K562 (cell line): ENCODE data around the gene PTPRO. TPM values are rescaled to one million over a fixed set of nuclear protein-coding genes. Genes with fewer than 3 reads are reported as not detected.

Experiments
- ATAC-seq: fragments of 200-7000 bp; cut with Tn5 transposase; 3 replicates; pipeline ENCODE4 v1.9.1; 2020; ENCODE audit warnings: moderate library complexity
- BruUV-seq: library from RNA; stranded (reverse); fragments of 400-500 nt; replicated peaks from 2 replicates; lab custom pipeline; 2021; lab: Mats Ljungman, UMichigan
- CTCF ChIA-PET: fragments of 300-600 bp; formaldehyde crosslinking; extraction: SDS; loops from one replicate; lab custom pipeline; 2021; ENCODE audit warnings: low intra/inter-chr PET ratio; lab: Yijun Ruan, JAX
- POLR2A ChIA-PET: fragments of 300-600, 350-650 bp; sonication (Branson Sonifier 250); formaldehyde crosslinking; extraction: SDS; loops from one replicate; lab custom pipeline; 2021; ENCODE audit warnings: antibody characterized with exemption, inconsistent platforms; lab: Yijun Ruan, JAX
- DNase-seq, 4 experiments: peaks; one replicate each; pipeline versions ENCODE4 v3.0.0 to v3.0.0-alpha.2; 2011 to 2018; ENCODE audit warnings: low spot score in 3 of 4, mixed read lengths in 3 of 4; ENCODE audit errors: extremely low read depth in 1 of 4
- FAIRE-seq: peaks from 2 replicates; lab custom pipeline; 2011; peaks lifted over from hg19 to GRCh38; lab: Jason Lieb, UNC
- H2AFZ ChIP-seq: 2 replicates; pipeline ENCODE4 v1.6.0; 2011; ENCODE audit warnings: low read depth, low read length, control low read depth, inconsistent platforms
- H3K27ac ChIP-seq: fragments of 200-600 bp; 3 replicates; pipeline ENCODE4 v1.8.0; 2011; ENCODE audit warnings: low read depth, mild to moderate bottlenecking, control low read depth, inconsistent platforms, low read length, moderate library complexity, mixed read lengths; ENCODE audit errors: extremely low read depth
- H3K27me3 ChIP-seq, 2 experiments: fragments of 300-600 bp in 1 of 2; 2 replicates in 1 of 2; 3 replicates in 1 of 2; pipeline versions ENCODE4 v1.6.0 to v1.8.0; 2011; ENCODE audit warnings: inconsistent platforms in 2 of 2, low read length in 2 of 2, mild to moderate bottlenecking in 1 of 2, mixed read lengths in 1 of 2, moderate library complexity in 1 of 2; ENCODE audit not compliant: control insufficient read depth in 2 of 2, insufficient read depth in 2 of 2
- H3K36me3 ChIP-seq: fragments of 300-600 bp; 3 replicates; pipeline ENCODE4 v1.8.0; 2011; ENCODE audit warnings: mild to moderate bottlenecking, low read length, inconsistent platforms; ENCODE audit not compliant: control insufficient read depth, insufficient read depth
- H3K4me1 ChIP-seq, 2 experiments: fragments of 200-600 bp in 1 of 2; replicated peaks in 1 of 2; 2 replicates in 1 of 2; 3 replicates in 1 of 2; pipeline versions ENCODE4 v1.5.1 to v1.8.0; 2011; ENCODE audit warnings: inconsistent platforms in 2 of 2, low read length in 2 of 2, mild to moderate bottlenecking in 1 of 2, mixed read lengths in 1 of 2, moderate library complexity in 1 of 2; ENCODE audit not compliant: control insufficient read depth in 2 of 2, insufficient read depth in 2 of 2
- H3K4me2 ChIP-seq: 2 replicates; pipeline ENCODE4 v1.6.1; 2011; ENCODE audit warnings: low read length, control low read depth, inconsistent platforms, mixed read lengths; ENCODE audit not compliant: insufficient read depth
- H3K4me3 ChIP-seq: fragments of 200-600 bp; sonication (generic), shearing (Covaris generic); 2 replicates; pipeline ENCODE4 v1.5.1; 2016; ENCODE audit warnings: control low read depth, inconsistent platforms
- H3K79me2 ChIP-seq: fragments of 200-600 bp; 3 replicates; pipeline ENCODE4 v1.8.0; 2011; ENCODE audit warnings: low read length, inconsistent platforms; ENCODE audit not compliant: control insufficient read depth, insufficient read depth
- H3K9ac ChIP-seq, 2 experiments: 2 replicates each; pipeline versions ENCODE4 v1.6.0 to v1.6.1; 2011; ENCODE audit warnings: low read depth in 2 of 2, low read length in 2 of 2, control low read depth in 1 of 2, inconsistent platforms in 1 of 2, mild to moderate bottlenecking in 1 of 2, mixed read lengths in 1 of 2; ENCODE audit not compliant: insufficient read depth in 1 of 2
- H3K9me1 ChIP-seq: one replicate; pipeline ENCODE4 v1.6.0; 2011; ENCODE audit warnings: inconsistent platforms, mild to moderate bottlenecking, low read length, moderate library complexity; ENCODE audit not compliant: control insufficient read depth, insufficient read depth
- H3K9me3 ChIP-seq: replicated peaks from 2 replicates; pipeline ENCODE4 v1.5.1; 2011; ENCODE audit warnings: low read depth, low read length, inconsistent platforms; ENCODE audit not compliant: control insufficient read depth, insufficient read depth
- H4K20me1 ChIP-seq: replicated peaks from 2 replicates; pipeline ENCODE4 v1.6.1; 2011; ENCODE audit warnings: low read length, inconsistent platforms, mixed read lengths; ENCODE audit not compliant: control insufficient read depth, insufficient read depth
- BRD4 ChIP-seq: fragments of 200-600 bp; sonication (generic); IDR thresholded peaks from 2 replicates; pipeline ENCODE4 v1.6.1; 2017; ENCODE audit warnings: inconsistent platforms
- COPS2 ChIP-seq: fragments of 450-650 bp; conservative IDR thresholded peaks from 2 replicates; pipeline ENCODE4 v1.6.1; 2016; ENCODE audit warnings: mild to moderate bottlenecking, moderate library complexity
- CREBBP ChIP-seq: IDR thresholded peaks from one replicate; pipeline ENCODE4 v1.6.1; 2012; ENCODE audit warnings: low read depth, mild to moderate bottlenecking, control low read depth, inconsistent platforms, low read length
- DNMT1 ChIP-seq: fragments of 450-650 bp; IDR thresholded peaks from 2 replicates; pipeline ENCODE4 v1.6.1; 2016; ENCODE audit warnings: antibody characterized with exemption, mild to moderate bottlenecking
- HIVEP1 ChIP-seq: fragments of 250-450 bp; sonication (Bioruptor Pico); IDR thresholded peaks from 2 replicates; pipeline ENCODE4 v1.4.0; 2020; ENCODE audit warnings: mild to moderate bottlenecking
- HMG20B ChIP-seq: fragments of 250-450 bp; sonication (Bioruptor Pico); IDR thresholded peaks from 2 replicates; pipeline ENCODE4 v1.5.0; 2021; ENCODE audit warnings: mild to moderate bottlenecking
- KLF16 ChIP-seq: IDR thresholded peaks from 2 replicates; pipeline ENCODE4 v1.6.1; 2016; ENCODE audit warnings: antibody characterized with exemption
- NFE2L1 ChIP-seq: fragments of 450-650 bp; IDR thresholded peaks from 2 replicates; pipeline ENCODE4 v1.6.1; 2016; ENCODE audit warnings: missing genetic modification characterization, low read depth, mild to moderate bottlenecking, missing compliant biosample characterization, moderate library complexity, borderline replicate concordance
- SIRT6 ChIP-seq: IDR thresholded peaks from one replicate; pipeline ENCODE4 v1.6.1; 2012; ENCODE audit warnings: low read depth, mild to moderate bottlenecking, control low read depth, inconsistent platforms, low read length, moderate library complexity
- SRSF1 ChIP-seq: fragments of 200-400 bp; formaldehyde crosslinking; IDR thresholded peaks from 2 replicates; pipeline ENCODE4 v1.6.1; 2017; ENCODE audit warnings: mild to moderate bottlenecking, low read depth, low read length, moderate library complexity
- STAT5B ChIP-seq: fragments of 250-450 bp; sonication (Bioruptor Pico); IDR thresholded peaks from 2 replicates; pipeline ENCODE4 v1.8.0; 2021; ENCODE audit warnings: mild to moderate bottlenecking, inconsistent platforms
- ZNF124 ChIP-seq: sonication (generic); formaldehyde crosslinking; IDR thresholded peaks from 2 replicates; pipeline ENCODE4 v1.8.1; 2022; ENCODE audit warnings: missing genetic modification reagents
- WGBS: fragments of 100-300 bp; shearing (Covaris generic); methylation state at CpG from one replicate; pipeline ENCODE4 v1.1.6; 2016; ENCODE audit warnings: low coverage, mixed read lengths; ENCODE audit not compliant: insufficient coverage; ENCODE audit errors: missing lambda C conversion rate; 5-methylcytosine and 5-hydroxymethylcytosine counted together
- in situ Hi-C: fragments of 300-500 bp; cut with MboI; formaldehyde crosslinking; loops from 4 replicates; pipeline ENCODE4 v1.15.0; 2018; ENCODE audit warnings: inconsistent platforms, mixed read lengths
- intact Hi-C: fragments of 100-400 bp; cut with micrococcal nuclease; formaldehyde crosslinking; loops from 2 replicates; pipeline ENCODE4 v1.14.2; 2022
- polyA plus RNA-seq, 8 experiments: library from polyadenylated mRNA; depleted of rRNA in 4 of 8; stranded (reverse) in 5 of 8; unstranded in 3 of 8; fragments of >200 nt; fragmentation: Nextera tagmentation in 2 of 8; fragmentation: Illumina TruSeq in 1 of 8; extraction: Ambion mirVana in 2 of 8; extraction: Trizol in 1 of 8; gene quantifications; 2 replicates each; pipeline versions ENCODE4 v1.2.1 to v1.2.3, GENCODE V29; 2011 to 2014; ENCODE audit warnings: inconsistent platforms in 1 of 8, missing spikeins in 1 of 8
- total RNA-seq, 7 experiments: library from RNA; depleted of rRNA in 6 of 7; stranded (reverse); fragments of >200 nt in 6 of 7; fragmentation: Illumina TruSeq in 2 of 7; extraction: Trizol in 2 of 7; gene quantifications; 2 replicates each; pipeline versions ENCODE4 v1.2.1 to v1.2.3, GENCODE V29; 2011 to 2021; ENCODE audit warnings: low replicate concordance in 1 of 7
- TF ChIP-seq, protein P1 (sequence below): fragments of 200-400 bp; formaldehyde crosslinking; IDR thresholded peaks from 2 replicates; pipeline ENCODE4 v1.6.1; 2017; ENCODE audit warnings: mild to moderate bottlenecking, low read depth, low read length, moderate library complexity
- TF ChIP-seq, protein P2 (sequence below): fragments of 450-650 bp; IDR thresholded peaks from 2 replicates; pipeline ENCODE4 v1.7.0; 2016; ENCODE audit warnings: borderline replicate concordance
- TF ChIP-seq, protein P3 (sequence below): sonication (generic); formaldehyde crosslinking; IDR thresholded peaks from 2 replicates; pipeline ENCODE4 v1.8.1; 2023; ENCODE audit warnings: mild to moderate bottlenecking, missing genetic modification reagents
- TF ChIP-seq, protein P4 (sequence below): fragments of 450-650 bp; formaldehyde crosslinking; IDR thresholded peaks from 2 replicates; pipeline ENCODE4 v1.4.0; 2020; ENCODE audit warnings: mild to moderate bottlenecking

The PTPRO gene
- total and polyA plus RNA-seq, 9 of the 15 experiments (the other 6 are each of a cell fraction or from before 2014, with no cell fraction given): 0.22 TPM; not detected in 8

DNA sequence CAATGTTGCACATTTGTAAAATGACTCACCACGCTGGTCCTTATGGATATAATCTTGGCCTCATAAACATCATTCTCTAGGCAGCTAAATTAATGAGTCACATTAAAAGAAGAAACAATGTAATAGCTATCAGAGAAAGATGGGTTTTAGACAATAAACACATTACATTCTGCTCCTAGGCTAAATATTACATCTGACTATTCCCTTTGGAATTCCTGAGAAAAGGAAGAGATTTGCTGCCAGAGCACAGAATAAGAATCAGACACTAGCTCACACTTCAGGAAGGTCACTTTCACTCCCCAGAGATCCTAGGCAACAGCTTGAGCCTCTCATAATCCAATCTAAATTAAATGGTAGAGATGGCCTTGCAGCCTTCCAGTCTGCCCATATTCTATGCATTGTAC is 218.2 kb downstream of the PTPRO start:
- TF ChIP-seq HMG20B (CRISPR knock-in tag): no peak
- no peak for TF ChIP-seq BRD4
- TF ChIP-seq, protein P1, sequence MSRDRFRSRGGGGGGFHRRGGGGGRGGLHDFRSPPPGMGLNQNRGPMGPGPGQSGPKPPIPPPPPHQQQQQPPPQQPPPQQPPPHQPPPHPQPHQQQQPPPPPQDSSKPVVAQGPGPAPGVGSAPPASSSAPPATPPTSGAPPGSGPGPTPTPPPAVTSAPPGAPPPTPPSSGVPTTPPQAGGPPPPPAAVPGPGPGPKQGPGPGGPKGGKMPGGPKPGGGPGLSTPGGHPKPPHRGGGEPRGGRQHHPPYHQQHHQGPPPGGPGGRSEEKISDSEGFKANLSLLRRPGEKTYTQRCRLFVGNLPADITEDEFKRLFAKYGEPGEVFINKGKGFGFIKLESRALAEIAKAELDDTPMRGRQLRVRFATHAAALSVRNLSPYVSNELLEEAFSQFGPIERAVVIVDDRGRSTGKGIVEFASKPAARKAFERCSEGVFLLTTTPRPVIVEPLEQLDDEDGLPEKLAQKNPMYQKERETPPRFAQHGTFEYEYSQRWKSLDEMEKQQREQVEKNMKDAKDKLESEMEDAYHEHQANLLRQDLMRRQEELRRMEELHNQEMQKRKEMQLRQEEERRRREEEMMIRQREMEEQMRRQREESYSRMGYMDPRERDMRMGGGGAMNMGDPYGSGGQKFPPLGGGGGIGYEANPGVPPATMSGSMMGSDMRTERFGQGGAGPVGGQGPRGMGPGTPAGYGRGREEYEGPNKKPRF: no peak
- no peak for TF ChIP-seq COPS2
- no peak for TF ChIP-seq SIRT6
- TF ChIP-seq STAT5B: no peak
- TF ChIP-seq, protein P2, sequence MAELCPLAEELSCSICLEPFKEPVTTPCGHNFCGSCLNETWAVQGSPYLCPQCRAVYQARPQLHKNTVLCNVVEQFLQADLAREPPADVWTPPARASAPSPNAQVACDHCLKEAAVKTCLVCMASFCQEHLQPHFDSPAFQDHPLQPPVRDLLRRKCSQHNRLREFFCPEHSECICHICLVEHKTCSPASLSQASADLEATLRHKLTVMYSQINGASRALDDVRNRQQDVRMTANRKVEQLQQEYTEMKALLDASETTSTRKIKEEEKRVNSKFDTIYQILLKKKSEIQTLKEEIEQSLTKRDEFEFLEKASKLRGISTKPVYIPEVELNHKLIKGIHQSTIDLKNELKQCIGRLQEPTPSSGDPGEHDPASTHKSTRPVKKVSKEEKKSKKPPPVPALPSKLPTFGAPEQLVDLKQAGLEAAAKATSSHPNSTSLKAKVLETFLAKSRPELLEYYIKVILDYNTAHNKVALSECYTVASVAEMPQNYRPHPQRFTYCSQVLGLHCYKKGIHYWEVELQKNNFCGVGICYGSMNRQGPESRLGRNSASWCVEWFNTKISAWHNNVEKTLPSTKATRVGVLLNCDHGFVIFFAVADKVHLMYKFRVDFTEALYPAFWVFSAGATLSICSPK: no peak
- TF ChIP-seq NFE2L1 (tag): no peak
- TF ChIP-seq CREBBP: no peak
- TF ChIP-seq, protein P3, sequence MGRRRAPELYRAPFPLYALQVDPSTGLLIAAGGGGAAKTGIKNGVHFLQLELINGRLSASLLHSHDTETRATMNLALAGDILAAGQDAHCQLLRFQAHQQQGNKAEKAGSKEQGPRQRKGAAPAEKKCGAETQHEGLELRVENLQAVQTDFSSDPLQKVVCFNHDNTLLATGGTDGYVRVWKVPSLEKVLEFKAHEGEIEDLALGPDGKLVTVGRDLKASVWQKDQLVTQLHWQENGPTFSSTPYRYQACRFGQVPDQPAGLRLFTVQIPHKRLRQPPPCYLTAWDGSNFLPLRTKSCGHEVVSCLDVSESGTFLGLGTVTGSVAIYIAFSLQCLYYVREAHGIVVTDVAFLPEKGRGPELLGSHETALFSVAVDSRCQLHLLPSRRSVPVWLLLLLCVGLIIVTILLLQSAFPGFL: no peak
- no peak for TF ChIP-seq HIVEP1 (CRISPR knock-in tag)
- no peak for TF ChIP-seq DNMT1
- TF ChIP-seq ZNF124 (CRISPR knock-in tag): no peak
- TF ChIP-seq, protein P4, sequence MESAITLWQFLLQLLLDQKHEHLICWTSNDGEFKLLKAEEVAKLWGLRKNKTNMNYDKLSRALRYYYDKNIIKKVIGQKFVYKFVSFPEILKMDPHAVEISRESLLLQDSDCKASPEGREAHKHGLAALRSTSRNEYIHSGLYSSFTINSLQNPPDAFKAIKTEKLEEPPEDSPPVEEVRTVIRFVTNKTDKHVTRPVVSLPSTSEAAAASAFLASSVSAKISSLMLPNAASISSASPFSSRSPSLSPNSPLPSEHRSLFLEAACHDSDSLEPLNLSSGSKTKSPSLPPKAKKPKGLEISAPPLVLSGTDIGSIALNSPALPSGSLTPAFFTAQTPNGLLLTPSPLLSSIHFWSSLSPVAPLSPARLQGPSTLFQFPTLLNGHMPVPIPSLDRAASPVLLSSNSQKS (CRISPR knock-in tag): no peak
- no peak for TF ChIP-seq SRSF1
- TF ChIP-seq KLF16: no peak
- 0% methylated on average over 1 of the region's 1 CpG for WGBS
- no peaks in the 10 kb centered on the region for H3K9me3 ChIP-seq
- no peaks in the 10 kb centered on the region for H3K36me3 ChIP-seq
- intact Hi-C loops (no loop called here), in situ Hi-C loops (no loop called here)
- FAIRE-seq (no peak), DNase-seq (no peak), ATAC-seq (no peak)
- BruUV-seq: no TSS peak
- no peaks in the 10 kb centered on the region for H3K9me1 ChIP-seq
- H3K4me2 ChIP-seq: no peak overlapping the region
- POLR2A ChIA-PET: interaction anchor here (0.6 kb wide), 1 partner anchor 17 kb away, joined by 4 read pairs; no protein-coding TSS in a partner anchor
- H3K79me2 ChIP-seq: no peaks in the 10 kb centered on the region
- H2AFZ ChIP-seq: no peak overlapping the region
- no peaks in the 10 kb centered on the region for H4K20me1 ChIP-seq
- H3K27ac ChIP-seq: no peak overlapping the region
- H3K27me3 ChIP-seq: no peaks in the 10 kb centered on the region
- CTCF ChIA-PET: no interaction called here
- H3K9ac ChIP-seq: no peak overlapping the region
- no peak overlapping the region for H3K4me3 ChIP-seq
- H3K4me1 ChIP-seq: no peaks in the 10 kb centered on the region
